IPS DF 4.7 (cell line): ENCODE results near the gene LHFPL4.
"Not testable (repeated sequence)": the region's sequence is repeated elsewhere in the genome, so short reads cannot be mapped to it uniquely, and the experiment has no call there.

ENCODE experiments used
- DNase-seq: peaks from one replicate; pipeline ENCODE4 v3.0.0-alpha.2; 2013; ENCODE audit warnings: low spot score; ENCODE audit errors: extremely low read depth

Gene LHFPL4

DNA sequence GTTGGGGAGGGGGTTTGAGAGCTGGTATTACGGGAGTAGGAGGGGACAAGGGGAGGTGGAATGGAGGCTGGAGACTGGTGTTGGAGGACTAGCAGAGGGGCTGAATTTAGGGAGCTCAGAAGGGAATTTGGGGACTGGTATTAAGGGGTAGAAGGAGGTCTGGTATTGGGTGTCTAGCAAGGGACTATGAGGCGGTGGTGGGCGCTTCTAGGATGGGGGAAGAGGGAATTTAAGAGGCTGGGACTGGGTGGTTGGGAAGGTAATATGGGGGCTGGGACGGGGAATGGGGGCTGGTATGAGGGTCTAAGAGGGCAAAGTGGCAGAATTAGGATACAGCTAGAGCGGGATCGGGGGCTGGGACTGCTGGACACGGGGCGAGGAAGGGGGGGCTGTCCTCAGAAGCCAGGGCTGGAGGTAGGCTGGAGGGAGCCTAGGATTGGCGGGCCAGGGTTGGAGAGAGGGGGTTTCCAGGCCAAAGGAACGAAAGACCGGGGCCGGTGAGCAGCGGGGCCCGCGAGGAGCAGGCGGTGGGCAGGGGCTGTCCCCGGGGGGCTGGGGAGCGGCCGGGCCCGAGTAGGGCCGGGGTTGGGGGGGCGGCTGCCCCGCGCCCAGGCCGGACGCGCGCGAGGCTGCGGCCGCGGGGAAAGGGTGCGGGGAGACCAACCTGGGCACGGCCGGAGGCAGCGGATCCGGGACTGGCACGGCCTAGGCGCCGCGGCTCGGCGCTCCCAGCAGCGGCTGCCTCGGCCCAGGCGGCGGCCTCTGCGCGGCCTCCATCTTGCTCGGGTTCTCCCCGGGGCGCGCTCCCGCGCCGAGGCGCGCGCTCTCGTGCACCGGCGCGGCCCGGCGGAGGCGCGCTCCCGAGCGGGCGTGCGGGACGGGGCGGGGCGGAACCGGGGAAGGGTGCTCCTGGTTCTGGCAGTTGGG is at the start of gene LHFPL4:
Gene LHFPL4, minus strand, starts transcription at position 802 of the 927 bp plus-strand sequence. CDS start 1,143 bp downstream, outside the sequence.
- DNase-seq, result no peak

DNA sequence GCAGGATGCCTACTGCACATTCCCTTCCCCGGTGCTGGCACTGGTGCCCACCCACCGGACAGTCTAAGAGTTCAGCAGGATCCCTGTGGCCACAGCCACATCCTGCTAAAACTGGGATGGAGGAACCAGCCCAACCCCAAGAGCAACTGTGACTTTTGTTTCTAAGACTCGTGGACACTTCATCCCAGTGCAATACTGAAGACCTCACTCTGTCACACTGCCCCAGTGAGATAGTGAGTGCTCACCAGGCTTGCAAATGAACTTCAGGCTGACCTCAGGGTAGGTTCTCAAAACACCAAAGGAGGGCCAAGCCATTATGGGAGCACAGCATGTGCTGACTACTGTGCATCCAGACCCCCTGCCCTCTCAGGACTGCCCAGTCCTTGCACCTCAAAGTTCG is 49.0 kb upstream of the LHFPL4 start:
- DNase-seq, result no peak

GRCh38 chr3:9601006-9601581 is 47.5 kb upstream of the LHFPL4 start:
- not testable (repeated sequence) for DNase-seq

DNA sequence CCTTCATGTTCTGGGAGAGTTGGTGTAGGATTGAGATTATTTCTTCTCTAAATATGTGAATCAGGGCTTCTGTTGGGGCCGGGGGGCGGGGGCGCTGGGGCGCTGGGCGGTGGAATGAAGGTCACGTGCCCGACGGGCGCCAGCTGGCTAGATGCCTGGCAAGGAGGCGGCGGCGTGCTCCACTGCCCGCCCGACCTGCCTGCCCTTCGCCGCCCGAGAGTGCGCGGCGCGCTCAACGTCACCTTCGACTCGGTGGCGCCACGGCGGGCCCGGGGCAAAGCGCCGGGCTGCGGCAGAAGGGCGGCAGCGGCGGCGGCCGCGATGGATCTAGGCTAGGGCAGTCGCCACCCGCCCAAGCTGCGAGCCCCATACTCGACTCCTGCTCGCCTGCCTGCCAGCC is 47.0 kb upstream of the LHFPL4 start:
- DNase-seq, result no peak

DNA sequence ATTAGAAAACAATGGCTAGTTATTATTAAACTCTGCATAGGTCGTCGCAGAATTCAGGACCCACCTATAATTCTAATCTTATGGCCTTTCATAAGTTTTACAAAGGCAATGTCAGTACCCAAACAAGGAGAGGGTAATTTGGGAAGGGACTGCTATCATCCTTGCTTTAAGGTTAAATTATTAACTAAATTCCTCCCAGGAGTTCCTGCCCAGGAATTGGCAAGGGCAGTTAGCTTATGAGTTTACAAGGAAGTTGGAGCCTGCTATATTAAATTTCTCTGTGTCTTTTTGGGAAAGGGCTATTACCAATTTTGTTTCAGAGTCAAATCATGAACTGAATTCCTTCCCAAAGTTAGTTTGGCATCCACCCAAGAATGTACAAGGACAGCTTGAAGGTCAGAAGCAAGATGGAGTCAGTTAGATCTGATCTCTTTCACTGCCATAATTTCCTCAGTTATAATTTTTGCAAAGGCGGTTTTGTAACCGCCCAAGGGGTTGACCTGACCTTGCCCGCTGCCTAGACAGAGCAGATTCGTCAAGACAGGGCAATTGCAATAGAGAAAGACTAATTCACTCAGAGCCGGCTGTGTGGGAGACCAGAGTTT is 45.3 kb upstream of the LHFPL4 start:
- DNase-seq, result no peak

GRCh38 chr3:9595877-9596276 is 42.3 kb upstream of the LHFPL4 start:
- no peak for DNase-seq

DNA sequence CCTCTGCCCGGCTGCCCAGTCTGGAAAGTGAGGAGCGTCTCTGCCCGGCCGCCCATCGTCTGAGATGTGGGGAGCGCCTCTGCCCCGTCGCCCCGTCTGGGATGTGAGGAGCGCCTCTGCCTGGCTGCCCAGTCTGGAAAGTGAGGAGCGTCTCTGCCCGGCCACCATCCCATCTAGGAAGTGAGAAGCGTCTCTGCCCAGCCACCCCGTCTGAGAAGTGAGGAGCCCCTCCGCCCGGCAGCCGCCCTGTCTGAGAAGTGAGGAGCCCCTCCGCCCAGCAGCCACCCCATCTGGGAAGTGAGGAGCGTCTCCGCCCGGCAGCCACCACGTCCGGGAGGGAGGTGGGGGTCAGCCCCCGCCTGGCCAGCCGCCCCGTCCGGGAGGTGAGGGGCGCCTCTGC is 38.2 kb upstream of the LHFPL4 start:
- DNase-seq, result not testable (repeated sequence)

DNA sequence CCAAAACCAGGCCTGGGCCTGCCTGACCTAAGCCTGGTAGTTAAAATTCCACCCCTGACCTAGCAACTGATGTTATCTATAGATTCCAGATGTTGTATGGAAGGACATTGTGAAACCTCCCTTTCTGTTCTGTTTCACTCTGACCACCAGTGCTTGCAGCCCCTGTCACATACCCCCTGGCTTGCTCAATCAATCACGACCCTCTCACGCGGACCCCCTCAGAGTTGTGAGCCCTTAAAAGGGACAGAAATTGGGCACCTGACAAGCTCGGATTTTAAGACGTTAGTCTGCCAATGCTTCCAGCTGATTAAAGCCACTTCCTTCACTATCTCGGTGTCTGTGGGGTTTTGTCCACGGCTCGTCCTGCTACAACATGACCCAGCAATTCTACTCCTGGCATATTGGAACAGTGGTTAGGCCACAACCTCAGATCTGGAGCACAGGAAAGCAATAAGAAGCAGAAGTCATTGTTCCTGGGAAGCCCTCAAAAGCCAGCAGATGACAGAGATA is 36.7 kb upstream of the LHFPL4 start:
- DNase-seq, result no peak

DNA sequence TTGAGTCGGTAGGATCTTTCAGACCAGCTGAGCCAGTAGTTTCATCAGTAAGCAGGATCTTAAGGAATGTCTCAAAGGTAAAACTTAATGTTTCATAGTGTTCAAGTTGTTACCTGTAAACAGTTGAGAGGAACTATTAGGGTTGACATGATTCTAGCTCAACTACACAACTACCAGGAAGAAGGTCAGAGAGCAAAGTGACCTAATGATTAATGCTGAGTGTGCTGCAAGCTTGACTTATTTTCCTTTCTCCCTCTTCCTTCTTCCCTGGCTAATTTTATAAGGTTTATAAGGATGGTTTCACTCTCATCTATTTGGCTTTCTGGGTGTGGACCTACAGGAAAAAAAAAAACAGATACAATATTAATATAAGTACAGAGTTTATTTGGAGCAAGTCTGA is 30.2 kb upstream of the LHFPL4 start:
- no peak for DNase-seq

DNA sequence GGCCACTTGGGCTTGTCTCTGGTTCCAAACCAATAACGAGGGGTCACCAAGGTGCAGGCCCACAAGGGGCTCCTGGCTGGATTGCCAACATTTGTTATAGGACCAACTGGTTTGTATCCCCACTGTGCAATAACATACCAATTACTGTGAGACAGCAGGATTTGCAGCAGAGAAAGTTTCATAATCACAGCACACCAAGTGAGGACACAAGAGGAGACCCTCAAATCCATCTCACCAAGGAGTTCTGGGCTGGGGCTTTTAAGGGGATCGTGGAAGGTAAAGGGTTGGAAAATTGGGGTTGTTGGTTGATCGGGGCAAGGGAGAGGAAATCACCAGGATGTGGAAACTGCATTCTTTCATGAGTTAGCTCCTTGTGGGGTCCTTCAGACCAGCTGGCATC is 29.7 kb upstream of the LHFPL4 start:
- DNase-seq, result no peak

GRCh38 chr3:9582332-9582731 is 28.7 kb upstream of the LHFPL4 start:
- peak; percentile 19 for DNase-seq

DNA sequence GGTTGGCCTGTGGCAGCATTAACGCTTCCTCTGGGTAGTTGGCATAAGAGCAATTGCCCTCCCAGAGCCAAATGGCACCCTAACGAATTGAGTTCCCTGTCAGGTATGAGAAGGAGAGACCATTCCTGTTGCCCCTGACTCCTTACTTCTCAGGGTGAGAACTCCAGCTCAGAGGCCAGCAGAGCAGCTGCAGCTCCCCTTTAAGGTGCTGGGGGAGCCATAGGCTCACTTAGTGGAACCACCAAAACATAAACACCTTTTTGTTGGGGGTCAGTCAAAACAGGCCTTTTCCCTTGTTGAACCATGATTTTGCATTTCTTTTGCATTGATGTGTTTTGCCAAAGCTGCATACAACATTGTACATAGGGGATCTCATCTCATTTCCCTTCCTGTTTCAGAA is 28.1 kb upstream of the LHFPL4 start:
- DNase-seq, result no peak

- no peak for DNase-seq
Measured at GRCh38 chr3:9569054-9569453, 15.4 kb upstream of the LHFPL4 start.

GRCh38 chr3:9565316-9565715 is 11.7 kb upstream of the LHFPL4 start:
- DNase-seq, result no peak

DNA sequence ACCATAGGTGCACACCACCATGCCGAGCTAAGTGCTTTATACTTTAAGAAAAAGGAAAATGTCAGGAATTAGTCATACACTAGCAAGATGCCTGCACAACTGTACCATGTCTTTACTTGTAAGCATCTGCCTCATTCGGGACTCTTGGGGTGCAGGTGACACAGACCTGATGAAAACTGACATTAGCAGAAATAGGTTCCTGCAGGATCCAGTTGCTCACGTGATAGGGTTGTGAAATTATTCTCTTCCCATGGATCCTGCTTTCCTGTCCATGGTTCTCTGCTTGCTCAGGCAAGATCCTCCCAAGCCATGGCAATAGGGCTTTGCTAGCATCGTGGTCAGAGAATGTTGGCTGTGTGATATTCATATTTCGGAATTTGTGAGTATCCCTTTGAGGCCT is 10.2 kb upstream of the LHFPL4 start:
- DNase-seq, result no peak

DNA sequence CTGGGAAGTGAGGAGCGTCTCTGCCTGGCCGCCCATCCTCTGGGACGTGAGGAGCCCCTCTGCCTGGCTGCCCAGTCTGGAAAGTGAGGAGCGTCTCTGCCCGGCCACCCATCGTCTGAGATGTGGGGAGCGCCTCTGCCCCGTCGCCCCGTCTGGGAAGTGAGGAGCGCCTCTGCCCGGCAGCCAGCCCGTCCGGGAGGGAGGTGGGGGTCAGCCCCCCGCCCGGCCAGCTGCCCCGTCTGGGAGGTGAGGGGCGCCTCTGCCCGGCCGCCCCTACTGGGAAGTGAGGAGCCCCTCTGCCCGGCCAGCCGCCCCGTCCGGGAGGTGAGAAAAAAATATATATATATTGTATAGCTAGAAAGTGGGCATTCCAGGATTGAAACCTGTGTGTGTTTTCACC is 6.4 kb upstream of the LHFPL4 start:
- not testable (repeated sequence) for DNase-seq

- no peak for DNase-seq
Measured at GRCh38 chr3:9553948-9554513, 409 bp upstream of the LHFPL4 start.

DNA sequence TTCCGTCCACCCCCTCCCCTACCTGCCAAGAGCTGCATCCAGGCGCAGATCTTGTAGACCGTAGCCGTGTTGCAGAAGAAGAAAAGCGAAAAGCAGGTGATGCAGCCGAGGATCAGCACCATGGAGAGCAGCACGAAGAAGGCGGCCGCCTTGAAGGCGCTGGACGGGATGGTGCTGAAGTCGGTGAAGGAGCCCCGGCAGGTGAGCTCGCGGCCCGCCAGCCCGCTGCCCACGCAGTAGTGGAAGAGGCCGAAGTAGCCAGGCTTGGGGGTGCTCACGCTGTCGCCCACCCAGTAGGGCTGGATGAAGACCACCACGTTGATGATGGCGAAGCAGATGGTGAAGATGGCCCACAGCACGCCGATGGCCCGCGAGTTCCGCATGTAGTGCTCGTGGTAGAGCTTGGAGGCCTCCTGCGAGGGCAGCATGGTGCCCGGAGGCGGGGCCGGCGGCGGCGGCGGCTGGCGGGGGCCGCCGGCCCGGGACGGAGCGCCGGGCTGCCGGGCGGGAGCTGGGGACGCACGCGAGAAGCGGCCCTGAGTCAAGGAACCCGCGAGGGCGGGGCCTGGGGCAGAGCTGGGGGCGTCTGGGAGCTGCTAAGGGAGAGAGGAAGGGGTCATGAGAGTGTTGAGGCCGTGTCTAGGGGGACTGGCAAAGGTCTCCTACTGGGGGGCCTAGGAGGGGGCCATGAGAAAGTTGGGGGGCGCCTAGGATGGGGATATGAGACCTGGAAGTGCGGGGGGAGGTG is 1.2 kb downstream of the LHFPL4 start:
- DNase-seq, result peak; percentile 78

DNA sequence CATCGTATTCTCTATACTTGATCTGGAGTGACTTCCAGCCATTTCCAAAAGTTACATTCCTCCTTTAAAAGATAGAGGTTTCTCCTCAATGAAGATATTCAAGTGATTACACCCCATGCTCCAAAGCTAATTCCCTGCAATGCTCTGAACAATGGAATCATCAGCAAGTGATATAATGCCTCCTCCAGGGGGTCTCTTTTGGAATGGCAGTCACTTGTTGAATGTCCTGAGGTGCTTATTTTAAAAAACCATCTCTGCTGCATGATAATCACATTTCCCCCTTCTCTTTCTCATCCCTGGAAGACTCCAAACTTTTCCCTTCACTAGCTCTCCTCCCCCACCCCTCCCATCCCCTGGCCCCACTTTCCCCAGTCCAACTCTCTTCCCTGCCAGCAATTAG is 2.6 kb downstream of the LHFPL4 start:
- no peak for DNase-seq

DNA sequence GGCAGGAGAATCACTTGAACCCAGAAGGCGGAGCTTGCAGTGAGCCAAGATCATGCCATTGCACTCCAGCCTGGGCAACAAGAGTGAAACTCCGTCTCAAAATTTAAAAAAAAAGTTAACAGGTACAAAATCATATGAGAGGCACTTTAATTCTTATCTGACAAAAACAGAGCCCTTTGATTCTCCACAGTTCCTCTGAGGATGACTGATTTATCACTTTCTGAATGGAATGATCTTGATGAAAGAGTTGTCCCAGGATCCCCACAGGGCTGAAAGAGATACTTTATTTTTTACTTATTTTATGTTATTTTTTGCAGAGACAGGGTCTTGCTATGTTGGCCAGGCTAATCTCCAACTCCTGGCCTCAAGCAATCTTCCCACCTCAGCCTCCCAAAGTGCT is 4.0 kb downstream of the LHFPL4 start:
- no peak for DNase-seq

- no peak for DNase-seq
Measured at GRCh38 chr3:9548991-9549390, 4.6 kb downstream of the LHFPL4 start.
